Calu3 (cell line): Measurements from ENCODE around the gene CCDC69. TPM values are rescaled to one million over a fixed set of nuclear protein-coding genes. Genes with fewer than 3 reads are reported as not detected.

ENCODE experiments used
- BruUV-seq: library from RNA; stranded (reverse); fragments of 400-500 nt; replicated peaks from 2 replicates; lab custom pipeline; 2021; lab: Mats Ljungman, UMichigan
- CTCF ChIA-PET: fragments of 300-600 bp; sonication (Branson Sonifier 250); formaldehyde crosslinking; loops from one replicate; lab custom pipeline; 2022; ENCODE audit warnings: antibody characterized with exemption; lab: Charles Lee
- DNase-seq: peaks from one replicate; pipeline ENCODE4 v3.0.0; 2022
- H3K27ac Mint-ChIP-seq: one replicate; pipeline ENCODE4 v1.8.0; 2022; ENCODE audit warnings: mixed read lengths; ENCODE audit not compliant: unreplicated experiment
- H3K27me3 Mint-ChIP-seq: one replicate; pipeline ENCODE4 v1.8.0; 2022; ENCODE audit warnings: mixed read lengths; ENCODE audit not compliant: unreplicated experiment
- H3K36me3 Mint-ChIP-seq: one replicate; pipeline ENCODE4 v1.8.0; 2022; ENCODE audit warnings: mild to moderate bottlenecking, moderate library complexity, mixed read lengths; ENCODE audit not compliant: insufficient read depth, unreplicated experiment
- H3K4me1 Mint-ChIP-seq: one replicate; pipeline ENCODE4 v1.8.0; 2022; ENCODE audit warnings: mild to moderate bottlenecking, low read depth, mixed read lengths; ENCODE audit not compliant: unreplicated experiment
- H3K4me3 Mint-ChIP-seq: one replicate; pipeline ENCODE4 v1.8.0; 2022; ENCODE audit warnings: mild to moderate bottlenecking, low read depth, moderate library complexity, mixed read lengths; ENCODE audit not compliant: unreplicated experiment
- H3K9me3 Mint-ChIP-seq: one replicate; pipeline ENCODE4 v1.8.0; 2022; ENCODE audit warnings: low read depth, mixed read lengths; ENCODE audit not compliant: unreplicated experiment
- intact Hi-C: fragments of 100-400 bp; cut with micrococcal nuclease; formaldehyde crosslinking; loops from one replicate; pipeline ENCODE4 v1.10.0; 2022; ENCODE audit not compliant: unreplicated experiment
- total RNA-seq: library from RNA; stranded (reverse); gene quantifications from 2 replicates; pipeline ENCODE4 v1.2.3, GENCODE V29; 2022
- TF ChIP-seq, protein P1 (sequence below): fragments of 200-600 bp; IDR thresholded peaks from one replicate; pipeline ENCODE4 v1.8.0; 2022; ENCODE audit warnings: antibody characterized with exemption; ENCODE audit not compliant: unreplicated experiment

The CCDC69 gene
- total RNA-seq, 1 experiment from 2014 or later = 1.0 TPM

DNA sequence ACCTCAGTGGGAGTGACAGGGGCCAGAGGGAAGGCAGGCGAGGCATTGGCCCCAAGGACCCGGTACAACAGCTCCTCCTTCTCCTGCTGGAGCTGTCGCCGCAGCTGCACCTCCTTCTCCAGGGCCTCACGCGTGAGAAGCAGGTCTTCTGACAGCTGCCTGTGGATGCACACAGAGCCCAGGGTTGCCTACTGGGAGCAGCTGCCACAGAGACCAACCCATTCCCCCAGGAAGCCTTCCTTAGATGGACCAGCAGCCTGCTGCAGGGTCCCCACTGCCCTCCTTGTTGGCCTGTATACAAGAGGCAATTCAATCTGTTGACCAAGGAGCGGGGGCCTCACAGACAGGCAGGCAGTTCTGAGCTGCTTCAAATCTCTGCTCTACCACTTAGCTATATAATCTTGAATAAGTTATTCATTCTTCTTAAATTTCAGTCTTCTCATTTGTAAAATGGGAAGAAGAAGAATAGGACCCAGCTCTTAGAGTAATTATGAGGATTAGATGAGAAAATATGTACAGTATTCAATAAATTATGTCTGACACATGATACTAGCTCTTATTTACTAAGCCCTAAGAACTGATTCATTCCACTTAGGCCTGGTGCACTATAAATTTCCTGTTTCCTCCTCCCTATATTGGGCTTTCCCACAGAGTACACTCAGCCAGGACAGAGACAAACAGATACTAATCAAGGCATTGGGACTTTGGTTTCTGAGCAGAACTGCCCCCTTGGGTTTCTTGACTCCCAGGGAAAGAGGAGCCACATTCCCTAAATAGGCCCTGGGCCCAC is 40.2 kb downstream of the CCDC69 start:
- H3K4me1 Mint-ChIP-seq = no peaks in the 10 kb centered on the region
- H3K27me3 Mint-ChIP-seq = peaks cover 46% of the 10 kb centered on the region
- TF ChIP-seq, protein P1, sequence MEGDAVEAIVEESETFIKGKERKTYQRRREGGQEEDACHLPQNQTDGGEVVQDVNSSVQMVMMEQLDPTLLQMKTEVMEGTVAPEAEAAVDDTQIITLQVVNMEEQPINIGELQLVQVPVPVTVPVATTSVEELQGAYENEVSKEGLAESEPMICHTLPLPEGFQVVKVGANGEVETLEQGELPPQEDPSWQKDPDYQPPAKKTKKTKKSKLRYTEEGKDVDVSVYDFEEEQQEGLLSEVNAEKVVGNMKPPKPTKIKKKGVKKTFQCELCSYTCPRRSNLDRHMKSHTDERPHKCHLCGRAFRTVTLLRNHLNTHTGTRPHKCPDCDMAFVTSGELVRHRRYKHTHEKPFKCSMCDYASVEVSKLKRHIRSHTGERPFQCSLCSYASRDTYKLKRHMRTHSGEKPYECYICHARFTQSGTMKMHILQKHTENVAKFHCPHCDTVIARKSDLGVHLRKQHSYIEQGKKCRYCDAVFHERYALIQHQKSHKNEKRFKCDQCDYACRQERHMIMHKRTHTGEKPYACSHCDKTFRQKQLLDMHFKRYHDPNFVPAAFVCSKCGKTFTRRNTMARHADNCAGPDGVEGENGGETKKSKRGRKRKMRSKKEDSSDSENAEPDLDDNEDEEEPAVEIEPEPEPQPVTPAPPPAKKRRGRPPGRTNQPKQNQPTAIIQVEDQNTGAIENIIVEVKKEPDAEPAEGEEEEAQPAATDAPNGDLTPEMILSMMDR = no peak
- intact Hi-C loops = no loop called here
- H3K36me3 Mint-ChIP-seq = no peaks in the 10 kb centered on the region
- no peak overlapping the region for H3K4me3 Mint-ChIP-seq
- BruUV-seq = no TSS peak
- CTCF ChIA-PET = interaction anchor here (0.6 to 1.6 kb wide), 4 partner anchors 16 to 132 kb away, joined by 3 to 5 read pairs (median 4); no protein-coding TSS in a partner anchor
- no peak for DNase-seq
- no peak overlapping the region for H3K27ac Mint-ChIP-seq
- no peaks in the 10 kb centered on the region for H3K9me3 Mint-ChIP-seq

DNA sequence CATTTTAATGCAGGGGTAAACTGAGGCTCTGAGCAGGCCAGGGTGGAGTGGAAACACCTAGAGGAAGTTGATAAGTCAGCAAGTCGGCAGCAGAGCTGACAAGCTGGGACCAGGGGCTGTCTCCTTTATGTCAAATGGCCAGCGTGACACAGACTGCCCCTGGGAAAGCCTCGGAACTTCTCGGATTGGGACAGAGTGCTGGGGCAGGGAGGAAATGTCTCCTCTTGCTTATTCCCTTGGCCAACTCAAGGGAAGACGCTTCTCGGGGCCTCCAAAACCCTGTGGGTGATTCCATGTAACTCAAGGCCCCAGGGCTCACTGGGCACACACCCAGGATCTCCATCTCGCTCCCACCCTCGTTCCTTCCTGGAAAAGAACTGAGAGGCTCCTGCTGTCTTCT is 40.9 kb downstream of the CCDC69 start:
- TF ChIP-seq, protein P1 = no peak
- H3K36me3 Mint-ChIP-seq = no peaks in the 10 kb centered on the region
- BruUV-seq = no TSS peak
- CTCF ChIA-PET = interaction anchor here (1.6 kb wide), 1 partner anchor 18 kb away, joined by 4 read pairs; no protein-coding TSS in a partner anchor
- DNase-seq = no peak
- H3K27ac Mint-ChIP-seq = no peak overlapping the region
- no peaks in the 10 kb centered on the region for H3K4me1 Mint-ChIP-seq
- H3K9me3 Mint-ChIP-seq = no peaks in the 10 kb centered on the region
- H3K27me3 Mint-ChIP-seq = peaks cover 53% of the 10 kb centered on the region
- intact Hi-C loops = no loop called here
- H3K4me3 Mint-ChIP-seq = no peak overlapping the region

DNA sequence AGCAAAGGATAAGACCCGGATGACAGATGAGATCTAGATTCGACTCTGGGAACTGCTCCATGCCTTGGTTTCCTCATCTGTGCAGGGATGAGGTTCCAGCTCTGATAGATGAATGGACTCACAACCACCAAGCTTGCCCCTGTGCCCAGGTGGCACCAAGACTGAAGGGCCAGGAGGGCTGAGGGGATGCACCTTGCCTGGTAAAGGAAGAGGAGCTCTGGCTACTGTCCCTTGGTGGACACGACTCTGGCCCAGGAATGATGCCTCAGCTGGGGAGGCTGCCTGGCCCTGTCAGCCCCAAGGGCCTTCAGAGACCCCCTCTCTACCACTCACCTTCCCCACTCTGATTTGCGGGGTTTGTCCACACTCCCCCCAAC is 41.4 kb downstream of the CCDC69 start:
- CTCF ChIA-PET = interaction anchor here (1.6 kb wide), 1 partner anchor 17 kb away, joined by 4 read pairs; no protein-coding TSS in a partner anchor
- Mint-ChIP-seq H3K36me3 (no peaks in the 10 kb centered on the region), H3K4me1 (no peaks in the 10 kb centered on the region), H3K9me3 (no peaks in the 10 kb centered on the region), H3K27ac (no peak overlapping the region), H3K27me3 (peaks cover 57% of the 10 kb centered on the region), H3K4me3 (no peak overlapping the region)
- TF ChIP-seq, protein P1 = no peak
- BruUV-seq = no TSS peak
- no peak for DNase-seq
- intact Hi-C loops = no loop called here

DNA sequence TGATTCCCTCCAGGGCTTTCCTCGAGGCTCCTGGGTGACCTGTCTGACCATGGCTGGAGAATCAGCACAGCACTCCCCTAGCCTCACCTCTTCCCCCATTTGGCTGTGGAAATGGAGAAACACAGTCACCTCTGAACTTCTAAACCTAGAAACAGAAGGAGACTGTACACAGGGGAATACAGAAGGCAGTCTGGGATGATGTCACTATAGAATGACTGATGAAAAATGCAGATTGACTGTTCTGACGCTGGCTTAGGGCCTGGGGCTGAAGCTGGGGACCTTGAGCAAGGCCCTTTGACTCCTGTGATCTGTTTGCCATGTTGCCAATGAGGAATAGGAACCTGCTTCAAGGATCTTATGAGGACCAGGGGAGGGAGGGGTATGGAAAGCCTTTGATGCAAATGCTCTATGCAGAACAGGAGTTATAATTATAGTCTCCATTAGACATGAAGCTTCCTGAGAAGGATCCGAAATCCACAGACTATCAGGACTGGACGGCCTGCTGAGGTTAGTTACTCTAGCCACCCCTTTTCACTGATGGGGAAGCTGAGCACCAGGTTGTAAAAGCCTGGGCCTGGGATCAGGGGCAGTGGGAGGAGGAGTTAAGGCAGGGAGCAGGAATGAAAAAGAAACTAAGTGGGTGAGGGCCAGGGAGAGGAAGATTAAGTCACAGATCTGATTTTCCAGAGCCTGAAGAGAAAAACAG is 41.9 kb downstream of the CCDC69 start:
- no peak overlapping the region for H3K27ac Mint-ChIP-seq
- BruUV-seq = no TSS peak
- DNase-seq = no peak
- CTCF ChIA-PET = no interaction called here
- no peaks in the 10 kb centered on the region for H3K9me3 Mint-ChIP-seq
- TF ChIP-seq, protein P1 = no peak
- no peaks in the 10 kb centered on the region for H3K36me3 Mint-ChIP-seq
- H3K4me3 Mint-ChIP-seq = no peak overlapping the region
- H3K27me3 Mint-ChIP-seq = peaks cover 58% of the 10 kb centered on the region
- intact Hi-C loops = no loop called here
- H3K4me1 Mint-ChIP-seq = no peaks in the 10 kb centered on the region
